ENCODE results near the gene SNX27. TPM values are rescaled to one million over a fixed set of nuclear protein-coding genes. Genes with fewer than 3 reads are reported as not detected.

Gene SNX27
- total RNA-seq: 10 to 100 TPM; 24.8 to 26.6 TPM

DNA sequence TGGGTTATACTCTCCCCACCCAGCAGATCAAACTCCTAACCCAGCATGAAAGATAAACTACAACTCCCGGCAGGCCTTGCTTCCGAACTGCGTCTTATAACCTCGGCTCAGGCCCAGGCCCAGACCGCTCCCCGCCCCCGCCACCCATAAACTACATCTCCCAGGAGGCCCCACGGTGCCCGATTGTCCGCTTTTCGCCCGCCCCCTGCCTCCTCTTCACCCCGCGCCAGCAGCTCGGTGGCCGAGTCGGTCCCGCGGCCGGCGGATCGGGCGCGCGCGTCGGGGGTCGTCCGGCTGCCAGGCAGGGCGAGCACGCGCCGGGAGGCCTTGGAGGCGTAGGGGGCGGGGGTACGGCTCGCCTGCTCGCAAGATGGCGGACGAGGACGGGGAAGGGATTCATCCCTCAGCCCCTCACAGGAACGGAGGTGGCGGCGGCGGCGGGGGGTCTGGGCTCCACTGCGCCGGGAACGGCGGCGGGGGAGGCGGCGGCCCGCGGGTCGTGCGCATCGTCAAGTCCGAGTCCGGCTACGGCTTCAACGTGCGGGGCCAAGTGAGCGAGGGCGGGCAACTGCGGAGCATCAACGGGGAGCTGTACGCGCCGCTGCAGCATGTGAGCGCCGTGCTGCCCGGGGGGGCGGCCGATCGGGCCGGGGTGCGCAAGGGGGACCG is at the start of gene SNX27:
TSS of gene SNX27 (plus strand) at position 219 of the 669 bp plus-strand sequence. CDS start at position 371, 152 bp downstream.
- peaks cover 8% of the 10 kb centered on the region for H3K36me3 Mint-ChIP-seq
- H3K27me3 Mint-ChIP-seq: peaks cover 10% of the 10 kb centered on the region
- DNase-seq (peak; percentile 87), ATAC-seq (ENCODE audit: low read depth) (peak; percentile 92)
- no peaks in the 10 kb centered on the region for H3K9me3 Mint-ChIP-seq
- POLR2A ChIA-PET: interaction anchor here (0.6 to 1.2 kb wide), 5 partner anchors 10 to 330 kb away, joined by 3 to 4 read pairs (median 4); no protein-coding TSS in a partner anchor
- H3K27ac Mint-ChIP-seq: peak within 1 kb of the TSS; percentile 100
- H3K4me3 Mint-ChIP-seq: peak within 1 kb of the TSS; percentile 100
- H3K4me1 Mint-ChIP-seq: peaks cover 31% of the 10 kb centered on the region

DNA sequence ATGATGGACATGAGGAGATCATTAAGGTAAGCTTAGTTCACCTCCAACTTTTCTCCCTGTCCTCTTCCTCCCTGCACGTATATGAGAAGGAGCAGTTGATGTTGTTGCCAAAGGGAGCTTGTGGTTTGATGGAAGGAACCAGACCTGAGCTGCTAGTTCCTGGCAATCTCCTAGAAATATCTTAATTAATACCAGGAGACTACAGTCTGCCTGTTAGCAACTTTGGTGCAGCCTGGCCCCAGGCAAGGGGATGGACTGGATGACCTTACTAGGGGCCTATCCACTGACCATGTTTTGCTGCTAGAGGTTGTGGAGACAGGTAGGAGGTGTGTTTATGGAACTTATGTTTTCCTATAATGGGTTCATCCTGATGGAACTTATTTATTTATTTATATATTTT is 49.2 kb upstream of the SNX27 start:
- peaks cover 6% of the 10 kb centered on the region for H3K27me3 Mint-ChIP-seq
- no peaks in the 10 kb centered on the region for H3K36me3 Mint-ChIP-seq
- POLR2A ChIA-PET: no interaction called here
- H3K9me3 Mint-ChIP-seq: no peaks in the 10 kb centered on the region
- peaks cover 3% of the 10 kb centered on the region for H3K4me1 Mint-ChIP-seq
- H3K4me3 Mint-ChIP-seq: no peak overlapping the region
- ATAC-seq (ENCODE audit: low read depth) (no peak), DNase-seq (no peak)
- H3K27ac Mint-ChIP-seq: no peak overlapping the region

DNA sequence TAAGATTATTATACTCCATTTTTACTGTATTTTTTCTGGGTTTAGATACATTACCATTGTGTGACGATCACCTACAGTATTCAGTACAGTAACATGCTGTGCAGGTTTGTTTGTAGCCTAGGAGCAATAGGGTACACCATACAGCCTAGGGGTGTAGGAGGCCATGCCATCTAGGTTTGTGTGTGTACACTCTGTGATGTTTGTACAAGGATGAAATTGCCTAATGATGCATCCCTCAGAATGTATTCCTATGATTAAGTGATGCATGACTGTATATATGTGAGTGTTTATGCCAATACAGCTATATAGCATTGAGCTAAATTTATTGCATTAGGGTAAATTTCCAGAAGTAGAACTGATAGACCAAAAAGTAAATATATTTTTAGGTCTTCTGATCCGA is 48.5 kb upstream of the SNX27 start:
- Mint-ChIP-seq H3K27ac (no peak overlapping the region), H3K4me3 (no peak overlapping the region), H3K36me3 (no peaks in the 10 kb centered on the region), H3K9me3 (no peaks in the 10 kb centered on the region), H3K27me3 (peaks cover 5% of the 10 kb centered on the region), H3K4me1 (peaks cover 1% of the 10 kb centered on the region)
- ATAC-seq (ENCODE audit: low read depth) (no peak), DNase-seq (no peak)
- POLR2A ChIA-PET: no interaction called here

DNA sequence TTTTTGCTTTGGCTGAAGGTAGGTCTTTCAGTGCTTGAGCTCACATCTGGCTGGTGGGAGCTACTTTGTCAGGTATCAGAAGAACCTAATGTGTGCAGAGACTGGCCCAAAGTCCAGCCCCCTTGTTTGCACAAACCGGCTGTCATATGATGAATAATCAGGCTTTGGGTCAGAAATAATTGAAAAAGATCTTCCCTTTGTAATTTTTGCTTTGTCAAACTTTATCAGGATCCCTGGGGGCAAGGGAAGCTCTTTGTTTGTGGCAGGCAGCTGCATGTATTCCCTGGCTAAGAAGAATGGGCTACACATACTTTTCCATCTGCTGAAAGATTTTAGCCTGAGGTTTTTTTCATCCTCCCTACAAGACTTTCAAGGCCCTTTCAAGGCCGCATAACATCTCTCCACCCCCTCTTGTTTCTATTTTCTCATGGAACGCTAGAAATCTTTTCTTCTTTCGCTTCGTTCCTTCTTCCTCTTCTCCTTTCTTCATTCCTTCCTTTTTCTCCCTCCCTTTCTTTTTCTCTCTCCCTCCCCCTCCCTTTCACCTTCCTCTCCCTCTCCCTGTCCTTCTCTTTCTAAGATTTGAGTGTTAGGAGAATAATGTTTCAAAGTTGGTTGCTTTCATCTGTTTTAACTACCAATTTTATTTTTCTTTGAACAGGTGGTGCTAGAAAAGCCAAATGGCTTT is 46.2 kb upstream of the SNX27 start:
- Mint-ChIP-seq H3K27me3 (no peaks in the 10 kb centered on the region), H3K4me1 (no peaks in the 10 kb centered on the region), H3K27ac (no peak overlapping the region), H3K9me3 (no peaks in the 10 kb centered on the region), H3K36me3 (no peaks in the 10 kb centered on the region), H3K4me3 (no peak overlapping the region)
- POLR2A ChIA-PET: no interaction called here
- DNase-seq (no peak), ATAC-seq (ENCODE audit: low read depth) (no peak)

DNA sequence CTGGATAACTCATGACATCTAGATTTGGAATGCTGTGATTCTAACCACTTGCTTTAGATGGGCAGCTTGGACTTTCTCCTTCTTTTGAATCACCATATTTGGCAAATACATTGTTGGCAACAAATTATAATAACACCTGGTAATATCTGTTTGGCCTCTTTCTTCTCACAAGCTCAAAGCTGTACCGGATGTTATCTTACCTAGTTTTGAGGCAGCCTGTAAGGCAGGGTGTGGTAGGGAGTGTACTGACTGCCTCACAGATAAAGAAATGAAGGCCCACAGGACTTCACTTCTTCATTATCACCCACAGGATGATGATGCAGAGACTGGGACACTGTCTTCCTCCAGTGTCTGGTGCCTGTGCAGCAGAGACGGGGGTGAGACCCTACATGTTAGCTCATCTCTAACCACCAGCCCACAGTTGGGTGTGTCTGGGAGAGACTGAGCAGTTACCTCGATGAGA is 43.2 kb upstream of the SNX27 start:
- no peak overlapping the region for H3K4me3 Mint-ChIP-seq
- POLR2A ChIA-PET: no interaction called here
- DNase-seq (no peak), ATAC-seq (ENCODE audit: low read depth) (peak; percentile 22)
- no peaks in the 10 kb centered on the region for H3K9me3 Mint-ChIP-seq
- no peaks in the 10 kb centered on the region for H3K36me3 Mint-ChIP-seq
- no peaks in the 10 kb centered on the region for H3K27me3 Mint-ChIP-seq
- no peak overlapping the region for H3K27ac Mint-ChIP-seq
- no peaks in the 10 kb centered on the region for H3K4me1 Mint-ChIP-seq

DNA sequence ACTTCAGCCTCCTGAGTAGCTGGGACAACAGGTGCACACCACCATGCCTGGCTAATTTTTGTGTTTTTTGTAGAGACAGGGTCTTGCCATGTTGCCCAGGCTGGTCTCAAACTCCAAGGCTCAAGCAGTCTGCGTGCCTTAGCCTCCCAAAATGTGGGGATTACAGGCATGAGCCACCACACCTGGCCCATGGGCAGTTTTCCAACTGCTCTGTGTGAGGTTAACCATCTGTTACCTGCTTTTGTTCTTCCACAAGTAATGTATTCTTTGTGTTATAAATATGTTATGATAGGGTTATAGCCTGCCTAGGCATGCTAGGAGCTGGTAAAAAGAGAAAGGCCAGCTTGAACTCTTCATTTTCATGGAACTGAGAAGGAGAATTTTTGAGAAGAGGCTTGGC is 41.0 kb upstream of the SNX27 start:
- H3K9me3 Mint-ChIP-seq: no peaks in the 10 kb centered on the region
- H3K4me3 Mint-ChIP-seq: no peak overlapping the region
- H3K27ac Mint-ChIP-seq: no peak overlapping the region
- ATAC-seq (ENCODE audit: low read depth): no peak
- no peak for DNase-seq
- POLR2A ChIA-PET: no interaction called here
- H3K27me3 Mint-ChIP-seq: no peaks in the 10 kb centered on the region
- H3K4me1 Mint-ChIP-seq: peaks cover 6% of the 10 kb centered on the region
- no peaks in the 10 kb centered on the region for H3K36me3 Mint-ChIP-seq

DNA sequence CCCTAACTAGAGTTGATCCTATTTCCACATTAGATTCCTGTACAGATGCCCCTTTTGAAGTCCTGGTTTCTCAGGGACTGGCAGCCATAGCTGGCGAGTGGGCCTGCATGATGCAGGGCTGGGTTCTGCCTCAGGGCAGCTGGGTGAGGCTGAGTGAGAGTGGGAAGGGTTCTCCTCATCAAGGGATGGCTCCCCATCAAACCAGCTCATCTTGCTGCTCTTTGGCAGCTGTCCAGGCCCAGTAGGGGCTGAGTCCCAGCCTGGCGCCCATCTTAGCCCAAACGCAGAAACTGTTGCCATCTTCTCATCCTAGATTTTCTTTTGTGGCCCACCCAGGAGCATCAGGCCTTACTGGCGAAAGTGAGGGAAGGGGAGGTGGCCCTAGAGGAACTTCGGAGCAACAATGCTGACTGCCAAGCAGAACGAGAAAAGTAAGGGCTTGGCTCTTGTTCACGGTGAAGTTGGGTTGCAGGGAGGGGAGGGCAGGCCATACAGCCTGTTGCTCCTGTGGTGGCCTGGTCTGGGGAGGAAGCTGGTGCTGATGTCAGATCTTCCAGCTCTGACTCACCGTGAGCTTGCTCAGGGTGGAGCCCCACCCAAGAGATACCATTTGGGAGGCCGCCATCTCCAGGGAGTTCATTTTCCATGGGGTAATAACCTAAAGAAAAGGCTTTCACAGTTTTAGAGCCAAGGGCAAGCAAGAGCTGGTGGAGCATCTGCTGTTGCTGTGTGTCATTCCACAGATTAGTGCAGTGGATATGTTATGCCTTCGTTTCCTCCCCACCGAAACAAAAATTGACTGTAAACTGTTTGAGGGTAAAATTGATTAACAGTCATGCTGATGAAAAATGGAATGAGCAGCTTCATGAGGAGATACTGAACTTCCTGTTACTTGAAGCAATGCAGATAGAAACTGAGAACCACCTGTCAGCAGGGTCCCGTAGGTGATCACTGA is 37.0 kb upstream of the SNX27 start:
- POLR2A ChIA-PET: no interaction called here
- Mint-ChIP-seq H3K27me3 (no peaks in the 10 kb centered on the region), H3K36me3 (no peaks in the 10 kb centered on the region), H3K4me3 (no peak overlapping the region), H3K4me1 (peaks cover 6% of the 10 kb centered on the region), H3K27ac (no peak overlapping the region), H3K9me3 (no peaks in the 10 kb centered on the region)
- no peak for DNase-seq
- ATAC-seq (ENCODE audit: low read depth): no peak

DNA sequence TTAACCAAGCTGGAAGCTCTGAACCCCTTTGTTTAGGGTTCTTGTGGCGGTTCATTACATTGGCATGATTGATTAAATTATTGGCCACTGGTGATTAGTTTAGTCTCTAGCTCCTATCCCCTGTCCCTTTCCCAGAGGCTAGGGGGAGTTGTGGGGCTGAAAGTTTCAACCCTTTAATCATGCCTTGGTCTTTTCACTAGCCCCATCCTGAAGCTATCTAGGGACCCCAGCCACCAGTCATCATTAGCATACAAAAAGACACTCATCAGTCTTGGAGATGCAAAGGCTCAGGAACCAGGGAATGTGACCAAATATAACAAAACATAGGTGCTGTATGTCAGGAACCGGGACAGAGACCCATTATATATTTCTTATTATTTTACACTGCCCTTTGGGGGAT is 34.7 kb upstream of the SNX27 start:
- POLR2A ChIA-PET: no interaction called here
- H3K4me1 Mint-ChIP-seq: peaks cover 7% of the 10 kb centered on the region
- no peaks in the 10 kb centered on the region for H3K27me3 Mint-ChIP-seq
- H3K36me3 Mint-ChIP-seq: no peaks in the 10 kb centered on the region
- ATAC-seq (ENCODE audit: low read depth): no peak
- no peaks in the 10 kb centered on the region for H3K9me3 Mint-ChIP-seq
- no peak for DNase-seq
- H3K4me3 Mint-ChIP-seq: no peak overlapping the region
- no peak overlapping the region for H3K27ac Mint-ChIP-seq

DNA sequence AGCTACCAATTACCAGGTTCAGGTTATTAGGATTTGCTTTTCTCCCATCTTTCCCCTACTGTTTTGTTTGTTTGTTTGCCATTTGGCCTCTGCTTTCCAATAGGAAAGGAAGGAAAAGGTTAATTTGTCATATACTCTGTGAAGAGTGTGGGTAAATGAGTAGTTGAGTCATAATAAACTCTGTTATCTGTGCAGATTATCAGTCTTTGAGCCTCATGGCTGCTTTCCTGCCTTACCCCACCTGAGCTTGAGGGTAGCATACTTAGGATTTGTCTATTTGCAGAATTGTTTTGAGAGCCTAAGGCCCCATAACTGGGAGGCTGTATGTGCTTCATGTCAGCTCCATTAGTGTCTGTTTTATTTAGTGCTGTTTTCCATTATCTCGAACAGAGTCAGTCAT is 32.9 kb upstream of the SNX27 start:
- POLR2A ChIA-PET: no interaction called here
- no peaks in the 10 kb centered on the region for H3K27me3 Mint-ChIP-seq
- no peak for ATAC-seq (ENCODE audit: low read depth)

DNA sequence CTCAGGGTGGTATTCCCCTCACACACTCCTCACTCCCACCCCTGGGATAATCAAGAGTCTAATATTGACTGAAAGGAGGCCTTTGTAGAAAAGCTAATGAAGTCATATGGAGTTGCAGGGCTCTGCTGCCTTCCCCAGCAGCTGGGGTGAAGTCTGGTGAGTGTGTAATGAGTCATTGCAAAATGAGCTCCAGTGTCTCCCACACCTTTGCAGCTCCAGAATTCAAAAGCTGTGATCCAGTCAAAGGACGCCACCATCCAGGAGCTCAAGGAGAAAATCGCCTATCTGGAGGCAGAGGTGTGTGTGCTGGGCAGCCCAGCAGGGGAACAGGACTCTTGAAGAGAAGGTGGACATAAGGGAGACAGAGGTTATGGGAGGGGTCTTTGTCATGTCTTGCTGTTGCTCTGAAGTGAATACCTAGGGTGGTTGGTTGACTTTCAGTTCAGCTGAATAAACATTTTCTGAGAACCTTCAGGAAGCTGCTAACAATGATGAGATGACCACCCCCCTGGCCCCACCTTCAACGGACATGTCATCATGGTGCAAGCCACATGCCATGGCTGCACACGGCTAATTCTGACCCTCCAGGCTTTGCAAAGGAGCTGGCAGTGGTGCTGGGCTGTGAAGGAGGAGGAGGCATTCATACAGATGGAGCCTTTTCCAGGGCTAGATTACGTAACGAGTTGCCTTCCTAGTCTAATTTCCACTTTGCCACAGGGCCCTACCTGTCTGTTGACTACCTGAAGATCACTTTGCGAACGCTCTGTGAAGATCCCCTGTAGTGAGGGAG is 32.2 kb upstream of the SNX27 start:
- no peak overlapping the region for H3K27ac Mint-ChIP-seq
- POLR2A ChIA-PET: interaction anchor here (0.6 kb wide), 1 partner anchor 361 kb away, joined by 3 read pairs; no protein-coding TSS in a partner anchor
- H3K4me1 Mint-ChIP-seq: peaks cover 7% of the 10 kb centered on the region
- H3K27me3 Mint-ChIP-seq: no peaks in the 10 kb centered on the region
- H3K9me3 Mint-ChIP-seq: no peaks in the 10 kb centered on the region
- no peak for DNase-seq
- ATAC-seq (ENCODE audit: low read depth): no peak
- H3K36me3 Mint-ChIP-seq: no peaks in the 10 kb centered on the region
- no peak overlapping the region for H3K4me3 Mint-ChIP-seq

More for the DNA sequence above, 32.9 kb upstream of the SNX27 start:
- no peak overlapping the region for H3K4me3 Mint-ChIP-seq
- no peak overlapping the region for H3K27ac Mint-ChIP-seq
- no peaks in the 10 kb centered on the region for H3K36me3 Mint-ChIP-seq
- H3K9me3 Mint-ChIP-seq: no peaks in the 10 kb centered on the region
- DNase-seq: no peak
- H3K4me1 Mint-ChIP-seq: peaks cover 7% of the 10 kb centered on the region

DNA sequence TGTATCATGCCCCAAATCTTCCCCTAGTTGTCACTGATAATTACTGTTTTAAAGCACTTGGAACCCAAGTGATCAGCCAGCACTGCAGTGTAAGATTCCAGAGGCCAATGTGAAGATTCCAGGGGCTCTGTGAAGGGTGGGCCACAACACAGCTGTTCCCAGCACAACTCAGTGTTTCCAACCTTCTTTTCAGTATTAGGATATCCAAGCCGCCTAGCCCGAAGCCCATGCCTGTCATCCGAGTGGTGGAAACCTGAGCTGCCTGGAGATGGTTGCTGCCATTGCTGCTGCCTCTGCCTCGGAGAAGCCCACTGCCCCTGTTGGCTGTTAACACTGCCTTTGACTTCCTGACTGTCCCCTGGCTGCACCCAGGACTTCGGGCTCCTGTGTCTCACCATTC is 30.4 kb upstream of the SNX27 start:
- no peak overlapping the region for H3K4me3 Mint-ChIP-seq
- ATAC-seq (ENCODE audit: low read depth) (no peak), DNase-seq (no peak)
- no peak overlapping the region for H3K27ac Mint-ChIP-seq
- H3K27me3 Mint-ChIP-seq: no peaks in the 10 kb centered on the region
- H3K4me1 Mint-ChIP-seq: peaks cover 4% of the 10 kb centered on the region
- POLR2A ChIA-PET: interaction anchor here (0.6 kb wide), 1 partner anchor 91 kb away, joined by 5 read pairs; no protein-coding TSS in a partner anchor
- no peaks in the 10 kb centered on the region for H3K36me3 Mint-ChIP-seq
- no peaks in the 10 kb centered on the region for H3K9me3 Mint-ChIP-seq

DNA sequence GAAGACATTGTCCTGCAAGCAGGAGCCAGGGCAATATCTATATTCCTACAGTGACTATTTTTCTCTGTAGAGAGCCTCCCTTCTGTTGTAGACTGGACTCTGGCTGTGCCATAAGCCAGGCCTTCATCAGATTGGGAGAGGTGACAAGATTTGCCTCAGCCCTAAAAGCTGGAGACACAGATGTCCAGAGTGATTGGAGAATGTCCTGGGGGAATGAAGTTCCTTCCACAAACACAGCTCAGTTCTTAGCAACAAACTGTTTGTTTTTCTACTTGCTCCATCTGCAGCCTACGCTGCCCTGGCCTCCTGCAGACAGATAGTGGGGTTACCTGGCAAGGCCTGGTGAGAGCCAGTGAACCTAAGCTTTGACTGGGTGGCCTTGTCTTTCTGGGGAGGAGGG is 29.9 kb upstream of the SNX27 start:
- Mint-ChIP-seq H3K27ac (no peak overlapping the region), H3K4me3 (no peak overlapping the region), H3K4me1 (peaks cover 4% of the 10 kb centered on the region), H3K9me3 (no peaks in the 10 kb centered on the region), H3K27me3 (no peaks in the 10 kb centered on the region), H3K36me3 (no peaks in the 10 kb centered on the region)
- no peak for ATAC-seq (ENCODE audit: low read depth)
- POLR2A ChIA-PET: interaction anchor here (0.6 kb wide), 1 partner anchor 91 kb away, joined by 5 read pairs; no protein-coding TSS in a partner anchor
- no peak for DNase-seq

DNA sequence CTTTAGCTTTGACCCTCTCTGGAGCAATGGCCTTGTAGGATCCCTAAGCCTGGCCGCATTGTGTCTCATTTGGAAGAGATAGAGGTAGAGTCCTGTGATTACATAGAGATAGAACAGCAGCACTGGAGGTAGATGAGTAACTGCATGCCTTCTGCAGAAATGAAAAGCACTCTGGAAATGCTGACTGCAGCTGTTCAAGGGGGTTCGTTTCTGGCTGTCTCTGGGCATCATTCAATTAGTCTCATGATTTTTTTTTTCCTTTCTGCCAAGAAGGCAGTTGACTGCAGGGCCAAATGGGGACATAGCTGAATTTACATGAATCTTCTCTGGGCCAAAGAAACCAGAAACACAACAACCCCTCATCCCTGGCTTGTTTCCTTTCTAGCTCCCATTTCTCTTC is 28.1 kb upstream of the SNX27 start:
- Mint-ChIP-seq H3K27ac (no peak overlapping the region), H3K36me3 (no peaks in the 10 kb centered on the region), H3K9me3 (no peaks in the 10 kb centered on the region), H3K4me3 (no peak overlapping the region), H3K27me3 (peaks cover 2% of the 10 kb centered on the region), H3K4me1 (peaks cover 4% of the 10 kb centered on the region)
- ATAC-seq (ENCODE audit: low read depth) (no peak), DNase-seq (no peak)
- POLR2A ChIA-PET: no interaction called here
